Measurements from ENCODE around the gene HNRNPLL.

GRCh38 chr2:38626326-38627035 lies 23.8 kb upstream of the HNRNPLL start:
- TF ChIP-seq CTCF (IDR thresholded peaks at IDR 0.05 in 8 of 11, conservative IDR thresholded peaks at IDR 0.05 in 3 of 11): no peak
- TF ChIP-seq POLR2AphosphoS5 (IDR thresholded peaks at IDR 0.05): no peak
